OCI-LY7 (cell line): Measurements from ENCODE around the gene ACTN2.

ENCODE experiments used
- EZH2phosphoT487 ChIP-seq: fragments of 200-600 bp; sonication (generic); IDR thresholded peaks from 2 replicates; pipeline ENCODE4 v1.6.1; 2018; ENCODE audit warnings: low read depth, borderline replicate concordance, mild to moderate bottlenecking, mixed run types, antibody characterized with exemption, low read length, moderate library complexity, mixed read lengths
- TF ChIP-seq, protein P1 (sequence below): fragments of 200-600 bp; sonication (generic); conservative IDR thresholded peaks from 2 replicates; pipeline ENCODE4 v1.5.1; 2014; ENCODE audit warnings: mild to moderate bottlenecking, antibody characterized with exemption, low read length, moderate library complexity, mixed read lengths

DNA sequence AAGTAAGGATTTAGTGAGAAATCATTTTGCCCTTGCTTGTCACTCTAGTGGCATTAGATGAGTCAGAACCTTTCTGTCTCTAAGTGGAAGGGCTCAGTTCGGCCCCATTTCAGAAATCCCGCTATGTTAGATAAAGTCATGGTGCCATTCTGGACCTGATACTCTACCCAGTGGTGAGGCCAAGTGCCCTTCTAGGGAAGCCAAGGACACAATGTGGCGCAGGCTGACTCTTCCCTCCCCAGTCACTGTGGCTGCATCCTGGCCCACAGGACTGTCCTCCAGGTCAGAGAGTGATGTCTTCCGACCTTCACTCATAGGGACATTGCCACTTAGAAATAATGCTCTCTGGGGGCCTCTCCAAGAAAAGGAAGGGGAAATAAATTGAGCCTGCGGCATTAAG lies 60.5 kb downstream of the ACTN2 start:
- TF ChIP-seq, protein P1, sequence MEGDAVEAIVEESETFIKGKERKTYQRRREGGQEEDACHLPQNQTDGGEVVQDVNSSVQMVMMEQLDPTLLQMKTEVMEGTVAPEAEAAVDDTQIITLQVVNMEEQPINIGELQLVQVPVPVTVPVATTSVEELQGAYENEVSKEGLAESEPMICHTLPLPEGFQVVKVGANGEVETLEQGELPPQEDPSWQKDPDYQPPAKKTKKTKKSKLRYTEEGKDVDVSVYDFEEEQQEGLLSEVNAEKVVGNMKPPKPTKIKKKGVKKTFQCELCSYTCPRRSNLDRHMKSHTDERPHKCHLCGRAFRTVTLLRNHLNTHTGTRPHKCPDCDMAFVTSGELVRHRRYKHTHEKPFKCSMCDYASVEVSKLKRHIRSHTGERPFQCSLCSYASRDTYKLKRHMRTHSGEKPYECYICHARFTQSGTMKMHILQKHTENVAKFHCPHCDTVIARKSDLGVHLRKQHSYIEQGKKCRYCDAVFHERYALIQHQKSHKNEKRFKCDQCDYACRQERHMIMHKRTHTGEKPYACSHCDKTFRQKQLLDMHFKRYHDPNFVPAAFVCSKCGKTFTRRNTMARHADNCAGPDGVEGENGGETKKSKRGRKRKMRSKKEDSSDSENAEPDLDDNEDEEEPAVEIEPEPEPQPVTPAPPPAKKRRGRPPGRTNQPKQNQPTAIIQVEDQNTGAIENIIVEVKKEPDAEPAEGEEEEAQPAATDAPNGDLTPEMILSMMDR = no peak
- TF ChIP-seq EZH2phosphoT487 = no peak
